K562 (cell line): ENCODE results near the gene SHISA6. TPM values are rescaled to one million over a fixed set of nuclear protein-coding genes. Genes with fewer than 3 reads are reported as not detected.

Source experiments
- ATAC-seq: fragments of 200-7000 bp; cut with Tn5 transposase; 3 replicates; pipeline ENCODE4 v1.9.1; 2020; ENCODE audit warnings: moderate library complexity
- BruUV-seq: library from RNA; stranded (reverse); fragments of 400-500 nt; replicated peaks from 2 replicates; lab custom pipeline; 2021; lab: Mats Ljungman, UMichigan
- CTCF ChIA-PET: fragments of 300-600 bp; formaldehyde crosslinking; extraction: SDS; loops from one replicate; lab custom pipeline; 2021; ENCODE audit warnings: low intra/inter-chr PET ratio; lab: Yijun Ruan, JAX
- POLR2A ChIA-PET: fragments of 300-600, 350-650 bp; sonication (Branson Sonifier 250); formaldehyde crosslinking; extraction: SDS; loops from one replicate; lab custom pipeline; 2021; ENCODE audit warnings: antibody characterized with exemption, inconsistent platforms; lab: Yijun Ruan, JAX
- DNase-seq, 4 experiments: peaks; one replicate each; pipeline versions ENCODE4 v3.0.0 to v3.0.0-alpha.2; 2011 to 2018; ENCODE audit warnings: low spot score in 3 of 4, mixed read lengths in 3 of 4; ENCODE audit errors: extremely low read depth in 1 of 4
- FAIRE-seq: peaks from 2 replicates; lab custom pipeline; 2011; peaks lifted over from hg19 to GRCh38; lab: Jason Lieb, UNC
- H2AFZ ChIP-seq: 2 replicates; pipeline ENCODE4 v1.6.0; 2011; ENCODE audit warnings: low read depth, low read length, control low read depth, inconsistent platforms
- H3K27ac ChIP-seq: fragments of 200-600 bp; 3 replicates; pipeline ENCODE4 v1.8.0; 2011; ENCODE audit warnings: low read depth, mild to moderate bottlenecking, control low read depth, inconsistent platforms, low read length, moderate library complexity, mixed read lengths; ENCODE audit errors: extremely low read depth
- H3K27me3 ChIP-seq, 2 experiments: fragments of 300-600 bp in 1 of 2; 2 replicates in 1 of 2; 3 replicates in 1 of 2; pipeline versions ENCODE4 v1.6.0 to v1.8.0; 2011; ENCODE audit warnings: inconsistent platforms in 2 of 2, low read length in 2 of 2, mild to moderate bottlenecking in 1 of 2, mixed read lengths in 1 of 2, moderate library complexity in 1 of 2; ENCODE audit not compliant: control insufficient read depth in 2 of 2, insufficient read depth in 2 of 2
- H3K36me3 ChIP-seq: fragments of 300-600 bp; 3 replicates; pipeline ENCODE4 v1.8.0; 2011; ENCODE audit warnings: mild to moderate bottlenecking, low read length, inconsistent platforms; ENCODE audit not compliant: control insufficient read depth, insufficient read depth
- H3K4me1 ChIP-seq, 2 experiments: fragments of 200-600 bp in 1 of 2; replicated peaks in 1 of 2; 2 replicates in 1 of 2; 3 replicates in 1 of 2; pipeline versions ENCODE4 v1.5.1 to v1.8.0; 2011; ENCODE audit warnings: inconsistent platforms in 2 of 2, low read length in 2 of 2, mild to moderate bottlenecking in 1 of 2, mixed read lengths in 1 of 2, moderate library complexity in 1 of 2; ENCODE audit not compliant: control insufficient read depth in 2 of 2, insufficient read depth in 2 of 2
- H3K4me2 ChIP-seq: 2 replicates; pipeline ENCODE4 v1.6.1; 2011; ENCODE audit warnings: low read length, control low read depth, inconsistent platforms, mixed read lengths; ENCODE audit not compliant: insufficient read depth
- H3K4me3 ChIP-seq: fragments of 200-600 bp; sonication (generic), shearing (Covaris generic); 2 replicates; pipeline ENCODE4 v1.5.1; 2016; ENCODE audit warnings: control low read depth, inconsistent platforms
- H3K79me2 ChIP-seq: fragments of 200-600 bp; 3 replicates; pipeline ENCODE4 v1.8.0; 2011; ENCODE audit warnings: low read length, inconsistent platforms; ENCODE audit not compliant: control insufficient read depth, insufficient read depth
- H3K9ac ChIP-seq, 2 experiments: 2 replicates each; pipeline versions ENCODE4 v1.6.0 to v1.6.1; 2011; ENCODE audit warnings: low read depth in 2 of 2, low read length in 2 of 2, control low read depth in 1 of 2, inconsistent platforms in 1 of 2, mild to moderate bottlenecking in 1 of 2, mixed read lengths in 1 of 2; ENCODE audit not compliant: insufficient read depth in 1 of 2
- H3K9me1 ChIP-seq: one replicate; pipeline ENCODE4 v1.6.0; 2011; ENCODE audit warnings: inconsistent platforms, mild to moderate bottlenecking, low read length, moderate library complexity; ENCODE audit not compliant: control insufficient read depth, insufficient read depth
- H3K9me3 ChIP-seq: replicated peaks from 2 replicates; pipeline ENCODE4 v1.5.1; 2011; ENCODE audit warnings: low read depth, low read length, inconsistent platforms; ENCODE audit not compliant: control insufficient read depth, insufficient read depth
- H4K20me1 ChIP-seq: replicated peaks from 2 replicates; pipeline ENCODE4 v1.6.1; 2011; ENCODE audit warnings: low read length, inconsistent platforms, mixed read lengths; ENCODE audit not compliant: control insufficient read depth, insufficient read depth
- C11orf30 ChIP-seq: fragments of 450-650 bp; IDR thresholded peaks from 2 replicates; pipeline ENCODE4 v1.6.1; 2016; ENCODE audit warnings: low read depth, mild to moderate bottlenecking
- CBFB ChIP-seq: sonication (generic); formaldehyde crosslinking; IDR thresholded peaks from 2 replicates; pipeline ENCODE4 v1.4.0; 2020; ENCODE audit warnings: mild to moderate bottlenecking, missing genetic modification reagents
- CUX1 ChIP-seq: fragments of 200-800 bp; sonication (Bioruptor generic); IDR thresholded peaks from 2 replicates; pipeline ENCODE4 v1.6.1; 2016; ENCODE audit warnings: missing genetic modification characterization, missing compliant biosample characterization
- FOXA3 ChIP-seq, 2 experiments: fragments of 450-650 bp in 1 of 2; sonication (generic) in 1 of 2; formaldehyde crosslinking; IDR thresholded peaks in 1 of 2; conservative IDR thresholded peaks in 1 of 2; 2 replicates each; pipeline versions ENCODE4 v1.4.0 to v1.8.0; 2020 to 2022; ENCODE audit warnings: mild to moderate bottlenecking in 2 of 2, missing genetic modification reagents in 1 of 2
- GTF2E2 ChIP-seq: fragments of 200-800 bp; sonication (Bioruptor generic); IDR thresholded peaks from 2 replicates; pipeline ENCODE4 v1.6.1; 2016; ENCODE audit warnings: missing genetic modification characterization, missing compliant biosample characterization
- IFI16 ChIP-seq: fragments of 250-450 bp; sonication (Bioruptor Pico); IDR thresholded peaks from 2 replicates; pipeline ENCODE4 v2.1.2; 2022; ENCODE audit warnings: mild to moderate bottlenecking, inconsistent platforms
- MEF2D ChIP-seq: conservative IDR thresholded peaks from 2 replicates; pipeline ENCODE4 v1.6.1; 2016; ENCODE audit warnings: low read depth, missing genetic modification characterization, missing compliant biosample characterization
- MXD1 ChIP-seq: fragments of 250-450 bp; sonication (Bioruptor Pico); IDR thresholded peaks from 2 replicates; pipeline ENCODE4 v1.8.0; 2021; ENCODE audit warnings: borderline replicate concordance, mild to moderate bottlenecking, moderate library complexity; ENCODE audit not compliant: poor library complexity, severe bottlenecking
- NR2F6 ChIP-seq: fragments of 450-650 bp; formaldehyde crosslinking; IDR thresholded peaks from 2 replicates; pipeline ENCODE4 v1.4.0; 2020; ENCODE audit warnings: mild to moderate bottlenecking
- PREB ChIP-seq: sonication (generic); formaldehyde crosslinking; IDR thresholded peaks from 2 replicates; pipeline ENCODE4 v1.8.1; 2023; ENCODE audit warnings: mild to moderate bottlenecking, missing genetic modification reagents
- SAFB ChIP-seq: fragments of 200-400 bp; formaldehyde crosslinking; IDR thresholded peaks from 2 replicates; pipeline ENCODE4 v1.6.1; 2017; ENCODE audit warnings: low read depth, low read length, borderline replicate concordance
- SRSF1 ChIP-seq: fragments of 200-400 bp; formaldehyde crosslinking; IDR thresholded peaks from 2 replicates; pipeline ENCODE4 v1.6.1; 2017; ENCODE audit warnings: mild to moderate bottlenecking, low read depth, low read length, moderate library complexity
- VEZF1 ChIP-seq: fragments of 200-800 bp; sonication (Bioruptor generic); IDR thresholded peaks from 2 replicates; pipeline ENCODE4 v1.6.1; 2017; ENCODE audit warnings: missing genetic modification characterization, missing compliant biosample characterization
- ZNF174 ChIP-seq: fragments of 250-450 bp; sonication (Bioruptor Pico); IDR thresholded peaks from 2 replicates; pipeline ENCODE4 v1.4.0; 2020; ENCODE audit warnings: mild to moderate bottlenecking
- ZNF253 ChIP-seq: fragments of 250-450 bp; sonication (Bioruptor Pico); conservative IDR thresholded peaks from 2 replicates; pipeline ENCODE4 v1.6.1; 2021; ENCODE audit warnings: mild to moderate bottlenecking
- ZNF311 ChIP-seq: fragments of 250-450 bp; sonication (Bioruptor Pico); IDR thresholded peaks from 2 replicates; pipeline ENCODE4 v1.4.0; 2020; ENCODE audit warnings: mild to moderate bottlenecking, moderate library complexity
- WGBS: fragments of 100-300 bp; shearing (Covaris generic); methylation state at CpG from one replicate; pipeline ENCODE4 v1.1.6; 2016; ENCODE audit warnings: low coverage, mixed read lengths; ENCODE audit not compliant: insufficient coverage; ENCODE audit errors: missing lambda C conversion rate; 5-methylcytosine and 5-hydroxymethylcytosine counted together
- in situ Hi-C: fragments of 300-500 bp; cut with MboI; formaldehyde crosslinking; loops from 4 replicates; pipeline ENCODE4 v1.15.0; 2018; ENCODE audit warnings: inconsistent platforms, mixed read lengths
- intact Hi-C: fragments of 100-400 bp; cut with micrococcal nuclease; formaldehyde crosslinking; loops from 2 replicates; pipeline ENCODE4 v1.14.2; 2022
- polyA plus RNA-seq, 8 experiments: library from polyadenylated mRNA; depleted of rRNA in 4 of 8; stranded (reverse) in 5 of 8; unstranded in 3 of 8; fragments of >200 nt; fragmentation: Nextera tagmentation in 2 of 8; fragmentation: Illumina TruSeq in 1 of 8; extraction: Ambion mirVana in 2 of 8; extraction: Trizol in 1 of 8; gene quantifications; 2 replicates each; pipeline versions ENCODE4 v1.2.1 to v1.2.3, GENCODE V29; 2011 to 2014; ENCODE audit warnings: inconsistent platforms in 1 of 8, missing spikeins in 1 of 8
- total RNA-seq, 7 experiments: library from RNA; depleted of rRNA in 6 of 7; stranded (reverse); fragments of >200 nt in 6 of 7; fragmentation: Illumina TruSeq in 2 of 7; extraction: Trizol in 2 of 7; gene quantifications; 2 replicates each; pipeline versions ENCODE4 v1.2.1 to v1.2.3, GENCODE V29; 2011 to 2021; ENCODE audit warnings: low replicate concordance in 1 of 7

Gene SHISA6
- total and polyA plus RNA-seq, 9 of the 15 experiments (the other 6 are each of a cell fraction or from before 2014, with no cell fraction given), result not detected

GRCh38 chr17:11538366-11538765 lies 297.4 kb downstream of the SHISA6 start:
- no peaks in the 10 kb centered on the region for H3K27me3 ChIP-seq
- H3K4me1 ChIP-seq, result no peaks in the 10 kb centered on the region
- WGBS, result 4% methylated on average over 3 of the region's 5 CpGs
- H3K9me1 ChIP-seq, result no peaks in the 10 kb centered on the region
- H3K9ac ChIP-seq, result no peak overlapping the region
- DNase-seq, result no peak
- no peaks in the 10 kb centered on the region for H3K9me3 ChIP-seq
- no peaks in the 10 kb centered on the region for H4K20me1 ChIP-seq
- H3K4me2 ChIP-seq, result no peak overlapping the region
- H3K36me3 ChIP-seq, result no peaks in the 10 kb centered on the region
- in situ Hi-C loops, result no loop called here
- CTCF ChIA-PET, result no interaction called here
- no TSS peak for BruUV-seq
- no peak overlapping the region for H2AFZ ChIP-seq
- TF ChIP-seq PREB (CRISPR knock-in tag), result no peak
- no peak for TF ChIP-seq CBFB (CRISPR knock-in tag)
- TF ChIP-seq IFI16 (CRISPR knock-in tag), result no peak
- TF ChIP-seq ZNF174 (CRISPR knock-in tag), result no peak
- TF ChIP-seq CUX1 (CRISPR knock-in tag), result no peak
- no peak for TF ChIP-seq GTF2E2
- no peak for TF ChIP-seq VEZF1 (CRISPR knock-in tag)
- no peak for TF ChIP-seq C11orf30
- no peak for TF ChIP-seq ZNF311 (CRISPR knock-in tag)
- TF ChIP-seq SRSF1, result no peak
- no peak for TF ChIP-seq FOXA3 (CRISPR knock-in tag; conservative IDR thresholded peaks at IDR 0.05 in 1 of 2, IDR thresholded peaks at IDR 0.05 in 1 of 2)
- TF ChIP-seq ZNF253, result no peak
- TF ChIP-seq NR2F6 (CRISPR knock-in tag), result no peak
- no peak for TF ChIP-seq MXD1 (CRISPR knock-in tag)
- TF ChIP-seq SAFB, result no peak
- no peak for TF ChIP-seq MEF2D (tag)
- TF ChIP-seq, all 486 proteins: peak for 0
- Histone ChIP-seq H3K79me2 (no peaks in the 10 kb centered on the region), H3K4me3 (no peak overlapping the region), H3K27ac (no peak overlapping the region)
- POLR2A ChIA-PET, result no interaction called here
- ATAC-seq, result no peak
- intact Hi-C loops, result no loop called here
- no peak for FAIRE-seq
